Panc1 (cell line): Measurements from ENCODE around the gene ICE2. TPM values are rescaled to one million over a fixed set of nuclear protein-coding genes. Genes with fewer than 3 reads are reported as not detected.

ENCODE experiments used
- ATAC-seq: fragments of 200-7000 bp; cut with Tn5 transposase; 2 replicates; pipeline ENCODE4 v1.9.1; 2020; ENCODE audit warnings: mild to moderate bottlenecking, moderate library complexity
- Bru-seq: library from RNA; stranded (reverse); fragments of 400-500 nt; gene quantifications from one replicate; lab custom pipeline; 2021; lab: Mats Ljungman, UMichigan
- BruChase-seq, 2 experiments: library from RNA; stranded (reverse); fragments of 400-500 nt; gene quantifications; one replicate each; lab custom pipeline; 2021; lab: Mats Ljungman, UMichigan
- BruUV-seq: library from RNA; stranded (reverse); fragments of 400-500 nt; replicated peaks from 2 replicates; lab custom pipeline; 2021; lab: Mats Ljungman, UMichigan
- CTCF ChIA-PET: fragments of 300-600 bp; sonication (Branson Sonifier 250); formaldehyde crosslinking; loops from one replicate; lab custom pipeline; 2022; ENCODE audit warnings: antibody characterized with exemption; lab: Charles Lee
- POLR2A ChIA-PET: fragments of 300-600 bp; sonication (Branson Sonifier 250); formaldehyde crosslinking; loops from one replicate; lab custom pipeline; 2022; ENCODE audit warnings: antibody characterized with exemption; lab: Charles Lee
- DNase-seq: peaks from one replicate; pipeline ENCODE4 v3.0.0-alpha.2; 2010; ENCODE audit warnings: low read depth, low spot score
- H3K27ac ChIP-seq: 2 replicates; pipeline ENCODE4 v1.5.1; 2011; ENCODE audit warnings: mild to moderate bottlenecking, low read length, inconsistent platforms
- H3K27me3 ChIP-seq: fragments of 200-500 bp; sonication (Bioruptor generic); 2 replicates; pipeline ENCODE4 v1.6.0; 2014; ENCODE audit warnings: low read length, inconsistent platforms; ENCODE audit not compliant: control insufficient read depth, insufficient read depth
- H3K36me3 ChIP-seq: fragments of 200-500 bp; sonication (Bioruptor generic); 2 replicates; pipeline ENCODE4 v1.5.1; 2014; ENCODE audit warnings: inconsistent platforms, mild to moderate bottlenecking, low read length, moderate library complexity; ENCODE audit not compliant: control insufficient read depth, insufficient read depth
- H3K4me1 ChIP-seq: 2 replicates; pipeline ENCODE4 v1.5.1; 2011; ENCODE audit warnings: inconsistent platforms, mild to moderate bottlenecking, low read length, moderate library complexity; ENCODE audit not compliant: control insufficient read depth, insufficient read depth
- H3K4me3 ChIP-seq, 2 experiments: 2 replicates each; pipeline ENCODE4 v1.5.1; 2011 to 2012; ENCODE audit warnings: low read depth in 2 of 2, low read length in 2 of 2, mild to moderate bottlenecking in 2 of 2, inconsistent platforms in 1 of 2, moderate library complexity in 1 of 2
- H3K9me3 ChIP-seq: fragments of 200-500 bp; sonication (Bioruptor generic); 2 replicates; pipeline ENCODE4 v1.5.1; 2014; ENCODE audit warnings: low read depth, mild to moderate bottlenecking, inconsistent platforms, low read length, moderate library complexity; ENCODE audit not compliant: control insufficient read depth, insufficient read depth
- POLR2AphosphoS5 ChIP-seq: IDR thresholded peaks from 2 replicates; pipeline ENCODE4 v1.6.1; 2012; ENCODE audit warnings: mild to moderate bottlenecking, low read depth, low read length, moderate library complexity
- SIN3A ChIP-seq: IDR thresholded peaks from 2 replicates; pipeline ENCODE4 v1.6.1; 2012; ENCODE audit warnings: low read depth, mild to moderate bottlenecking, low read length, moderate library complexity, borderline replicate concordance; ENCODE audit not compliant: insufficient read depth
- TCF7L2 ChIP-seq: IDR thresholded peaks from 2 replicates; pipeline ENCODE4 v1.6.1; 2011; ENCODE audit warnings: mild to moderate bottlenecking, low read depth, low read length, inconsistent platforms
- in situ Hi-C: cut with HindIII; loops from 2 replicates; pipeline ENCODE4 v1.10.0; 2016; ENCODE audit warnings: low sequenced_read_pairs, low pct_unique_long_range_greater_than_20kb
- intact Hi-C: fragments of 100-400 bp; cut with micrococcal nuclease; formaldehyde crosslinking; loops from one replicate; pipeline ENCODE4 v1.10.0; 2022; ENCODE audit not compliant: unreplicated experiment
- long read RNA-seq: library from polyadenylated mRNA; unstranded; transcript quantifications from one replicate; pipeline ENCODE4 v2.0.0, GENCODE V29; 2021; ENCODE audit not compliant: unreplicated experiment
- polyA plus RNA-seq: library from polyadenylated mRNA; unstranded; fragments of >200 nt; gene quantifications from one replicate; pipeline ENCODE4 v1.2.1, GENCODE V29; 2012; ENCODE audit warnings: missing spikeins; ENCODE audit not compliant: insufficient read length
- total RNA-seq: library from RNA; stranded (reverse); gene quantifications from one replicate; pipeline ENCODE4 v1.2.1, GENCODE V29; 2021; ENCODE audit not compliant: unreplicated experiment
- TF ChIP-seq, protein P1 (sequence below), 2 experiments: IDR thresholded peaks; 2 replicates each; pipeline ENCODE4 v1.6.1; 2011 to 2012; ENCODE audit warnings: low read depth in 2 of 2, control low read depth in 1 of 2, low read length in 1 of 2, mild to moderate bottlenecking in 1 of 2, moderate library complexity in 1 of 2; ENCODE audit not compliant: insufficient read depth in 1 of 2
- TF ChIP-seq, protein P2 (sequence below): fragments of 450-650 bp; IDR thresholded peaks from 2 replicates; pipeline ENCODE4 v1.5.1; 2017; ENCODE audit warnings: mild to moderate bottlenecking

ICE2 gene, protein sequence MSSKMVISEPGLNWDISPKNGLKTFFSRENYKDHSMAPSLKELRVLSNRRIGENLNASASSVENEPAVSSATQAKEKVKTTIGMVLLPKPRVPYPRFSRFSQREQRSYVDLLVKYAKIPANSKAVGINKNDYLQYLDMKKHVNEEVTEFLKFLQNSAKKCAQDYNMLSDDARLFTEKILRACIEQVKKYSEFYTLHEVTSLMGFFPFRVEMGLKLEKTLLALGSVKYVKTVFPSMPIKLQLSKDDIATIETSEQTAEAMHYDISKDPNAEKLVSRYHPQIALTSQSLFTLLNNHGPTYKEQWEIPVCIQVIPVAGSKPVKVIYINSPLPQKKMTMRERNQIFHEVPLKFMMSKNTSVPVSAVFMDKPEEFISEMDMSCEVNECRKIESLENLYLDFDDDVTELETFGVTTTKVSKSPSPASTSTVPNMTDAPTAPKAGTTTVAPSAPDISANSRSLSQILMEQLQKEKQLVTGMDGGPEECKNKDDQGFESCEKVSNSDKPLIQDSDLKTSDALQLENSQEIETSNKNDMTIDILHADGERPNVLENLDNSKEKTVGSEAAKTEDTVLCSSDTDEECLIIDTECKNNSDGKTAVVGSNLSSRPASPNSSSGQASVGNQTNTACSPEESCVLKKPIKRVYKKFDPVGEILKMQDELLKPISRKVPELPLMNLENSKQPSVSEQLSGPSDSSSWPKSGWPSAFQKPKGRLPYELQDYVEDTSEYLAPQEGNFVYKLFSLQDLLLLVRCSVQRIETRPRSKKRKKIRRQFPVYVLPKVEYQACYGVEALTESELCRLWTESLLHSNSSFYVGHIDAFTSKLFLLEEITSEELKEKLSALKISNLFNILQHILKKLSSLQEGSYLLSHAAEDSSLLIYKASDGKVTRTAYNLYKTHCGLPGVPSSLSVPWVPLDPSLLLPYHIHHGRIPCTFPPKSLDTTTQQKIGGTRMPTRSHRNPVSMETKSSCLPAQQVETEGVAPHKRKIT
- total RNA-seq = 66.2 TPM
- polyA plus RNA-seq = 25.3 TPM
- percentile 87 among the genes with signal in this experiment for Bru-seq, nascent RNA
- percentile 86 among the genes with signal in this experiment for BruChase-seq, experiment 1, labeled RNA remaining after a 2-hour chase
- percentile 86 among the genes with signal in this experiment for BruChase-seq, experiment 2, labeled RNA remaining after a 6-hour chase
- long read RNA-seq, full-length matches to known transcripts = 43 of 75 reads
- long read RNA-seq, partial matches to known transcripts = 10 of 75 reads
- long read RNA-seq, other reads (novel, unspliced or antisense) = 22 of 75 reads

DNA sequence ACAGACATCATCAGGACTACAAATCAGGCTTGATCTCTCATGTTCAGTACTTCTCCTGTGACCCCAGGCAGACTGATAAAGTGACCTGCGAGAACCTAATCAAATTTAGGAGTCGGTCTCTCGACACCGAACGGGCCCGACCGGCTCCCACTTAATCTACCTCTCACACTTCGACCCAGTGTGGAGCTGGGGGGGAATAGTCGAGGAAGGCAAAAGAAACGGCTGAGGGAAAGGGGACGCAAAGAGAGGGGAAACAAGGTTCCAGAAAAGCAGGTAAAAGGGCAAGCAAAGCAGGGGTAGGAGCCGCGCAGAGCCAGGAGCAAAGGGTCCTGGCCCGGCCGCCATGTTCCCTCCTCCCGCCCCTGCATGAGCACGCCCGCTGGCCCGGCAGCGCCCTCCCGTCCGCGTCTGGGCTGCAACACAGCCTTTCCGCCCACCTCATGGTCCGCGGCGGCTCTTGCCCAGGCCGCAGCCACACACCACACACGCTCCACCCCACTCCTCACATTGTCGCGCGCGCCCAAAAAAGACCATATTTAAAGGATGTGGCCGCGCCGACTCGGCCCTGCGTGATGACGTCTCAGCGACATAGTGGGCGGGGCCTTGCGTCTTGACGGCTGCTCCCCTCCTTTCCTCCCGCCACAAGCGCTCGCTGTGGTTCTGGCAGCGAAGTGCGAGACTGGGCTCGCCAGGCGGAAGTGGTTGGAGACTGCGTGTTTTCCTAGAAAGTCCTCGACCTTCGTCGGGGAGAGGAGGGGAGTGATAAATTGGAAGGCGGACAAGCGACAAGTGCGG is at the start of gene ICE2:
TSS of gene ICE2 (minus strand) at position 577 of the 795 bp plus-strand sequence. CDS start 1,165 bp downstream, outside the sequence.
- ATAC-seq (peak; percentile 98), DNase-seq (peak; percentile 67)
- no peaks in the 10 kb centered on the region for H3K9me3 ChIP-seq
- peak within 1 kb of the TSS; percentile 99 for H3K27ac ChIP-seq
- H3K4me3 ChIP-seq = peak within 1 kb of the TSS; percentile 94 to 97
- H3K36me3 ChIP-seq = peaks cover 16% of the 10 kb centered on the region
- TF ChIP-seq, protein P1, sequence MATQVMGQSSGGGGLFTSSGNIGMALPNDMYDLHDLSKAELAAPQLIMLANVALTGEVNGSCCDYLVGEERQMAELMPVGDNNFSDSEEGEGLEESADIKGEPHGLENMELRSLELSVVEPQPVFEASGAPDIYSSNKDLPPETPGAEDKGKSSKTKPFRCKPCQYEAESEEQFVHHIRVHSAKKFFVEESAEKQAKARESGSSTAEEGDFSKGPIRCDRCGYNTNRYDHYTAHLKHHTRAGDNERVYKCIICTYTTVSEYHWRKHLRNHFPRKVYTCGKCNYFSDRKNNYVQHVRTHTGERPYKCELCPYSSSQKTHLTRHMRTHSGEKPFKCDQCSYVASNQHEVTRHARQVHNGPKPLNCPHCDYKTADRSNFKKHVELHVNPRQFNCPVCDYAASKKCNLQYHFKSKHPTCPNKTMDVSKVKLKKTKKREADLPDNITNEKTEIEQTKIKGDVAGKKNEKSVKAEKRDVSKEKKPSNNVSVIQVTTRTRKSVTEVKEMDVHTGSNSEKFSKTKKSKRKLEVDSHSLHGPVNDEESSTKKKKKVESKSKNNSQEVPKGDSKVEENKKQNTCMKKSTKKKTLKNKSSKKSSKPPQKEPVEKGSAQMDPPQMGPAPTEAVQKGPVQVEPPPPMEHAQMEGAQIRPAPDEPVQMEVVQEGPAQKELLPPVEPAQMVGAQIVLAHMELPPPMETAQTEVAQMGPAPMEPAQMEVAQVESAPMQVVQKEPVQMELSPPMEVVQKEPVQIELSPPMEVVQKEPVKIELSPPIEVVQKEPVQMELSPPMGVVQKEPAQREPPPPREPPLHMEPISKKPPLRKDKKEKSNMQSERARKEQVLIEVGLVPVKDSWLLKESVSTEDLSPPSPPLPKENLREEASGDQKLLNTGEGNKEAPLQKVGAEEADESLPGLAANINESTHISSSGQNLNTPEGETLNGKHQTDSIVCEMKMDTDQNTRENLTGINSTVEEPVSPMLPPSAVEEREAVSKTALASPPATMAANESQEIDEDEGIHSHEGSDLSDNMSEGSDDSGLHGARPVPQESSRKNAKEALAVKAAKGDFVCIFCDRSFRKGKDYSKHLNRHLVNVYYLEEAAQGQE (IDR thresholded peaks at IDR 0.05; ENCODE audit: insufficient read depth in 1 of 2, low read depth in 2 of 2, low read length in 1 of 2) = 0 out of 4 replicates have a peak, but pooled peaks of 1 of the 2 experiments have one; percentile 34
- TF ChIP-seq TCF7L2 = peak; percentile 49; the same call in 1 of the 2 replicates
- TF ChIP-seq, protein P2, sequence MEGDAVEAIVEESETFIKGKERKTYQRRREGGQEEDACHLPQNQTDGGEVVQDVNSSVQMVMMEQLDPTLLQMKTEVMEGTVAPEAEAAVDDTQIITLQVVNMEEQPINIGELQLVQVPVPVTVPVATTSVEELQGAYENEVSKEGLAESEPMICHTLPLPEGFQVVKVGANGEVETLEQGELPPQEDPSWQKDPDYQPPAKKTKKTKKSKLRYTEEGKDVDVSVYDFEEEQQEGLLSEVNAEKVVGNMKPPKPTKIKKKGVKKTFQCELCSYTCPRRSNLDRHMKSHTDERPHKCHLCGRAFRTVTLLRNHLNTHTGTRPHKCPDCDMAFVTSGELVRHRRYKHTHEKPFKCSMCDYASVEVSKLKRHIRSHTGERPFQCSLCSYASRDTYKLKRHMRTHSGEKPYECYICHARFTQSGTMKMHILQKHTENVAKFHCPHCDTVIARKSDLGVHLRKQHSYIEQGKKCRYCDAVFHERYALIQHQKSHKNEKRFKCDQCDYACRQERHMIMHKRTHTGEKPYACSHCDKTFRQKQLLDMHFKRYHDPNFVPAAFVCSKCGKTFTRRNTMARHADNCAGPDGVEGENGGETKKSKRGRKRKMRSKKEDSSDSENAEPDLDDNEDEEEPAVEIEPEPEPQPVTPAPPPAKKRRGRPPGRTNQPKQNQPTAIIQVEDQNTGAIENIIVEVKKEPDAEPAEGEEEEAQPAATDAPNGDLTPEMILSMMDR = no peak
- peak; percentile 86; the same call in 1 of the 2 replicates for TF ChIP-seq SIN3A
- peak; percentile 98 for TF ChIP-seq POLR2AphosphoS5
- in situ Hi-C loops = no loop called here
- intact Hi-C loops = no loop called here
- POLR2A ChIA-PET = interaction anchor here (0.7 kb wide), 1 partner anchor 86 kb away, joined by 3 read pairs; no protein-coding TSS in a partner anchor
- H3K27me3 ChIP-seq = no peaks in the 10 kb centered on the region
- H3K4me1 ChIP-seq = peaks cover 30% of the 10 kb centered on the region
- CTCF ChIA-PET = no interaction called here
- BruUV-seq = no TSS peak
